T-cell (primary cell): ENCODE data around the gene SCD5. TPM values are rescaled to one million over a fixed set of nuclear protein-coding genes. Genes with fewer than 3 reads are reported as not detected.
"Not testable (repeated sequence)": the region's sequence is repeated elsewhere in the genome, so short reads cannot be mapped to it uniquely, and the experiment has no call there.

Source experiments
- ATAC-seq, 4 experiments: fragments of 200-7000 bp in 3 of 4; fragments of 150-1000 bp in 1 of 4; cut with Tn5 transposase; replicated peaks in 1 of 4; 1 replicate in 3 of 4; 2 replicates in 1 of 4; pipeline ENCODE4 v1.10.0; 2021; ENCODE audit warnings: moderate library complexity in 3 of 4, mild to moderate bottlenecking in 2 of 4, moderate number of reproducible peaks in 1 of 4
- CTCF ChIA-PET, 2 donors: fragments of 300-600 bp; sonication (Branson Sonifier 250); formaldehyde crosslinking; loops; one replicate each; lab custom pipeline; 2022; ENCODE audit warnings: antibody characterized with exemption in 2 of 2; lab: Charles Lee
- POLR2A ChIA-PET, 2 donors: fragments of 300-600 bp; sonication (Branson Sonifier 250); formaldehyde crosslinking; loops; one replicate each; lab custom pipeline; 2022; ENCODE audit warnings: antibody characterized with exemption in 2 of 2; lab: Charles Lee
- DNase-seq, 35 experiments: peaks; one replicate each; pipeline versions ENCODE4 v3.0.0 to v3.0.0-alpha.2; 2013 to 2023
- H3K27ac ChIP-seq: one replicate; pipeline ENCODE4 v1.5.1; 2013; ENCODE audit warnings: low read length
- H3K27me3 ChIP-seq, 2 experiments: replicated peaks in 1 of 2; 1 replicate in 1 of 2; 2 replicates in 1 of 2; pipeline versions ENCODE4 v1.6.1 to v1.7.0; 2013; ENCODE audit warnings: low read length in 1 of 2, mixed read lengths in 1 of 2; ENCODE audit not compliant: control insufficient read depth in 2 of 2, insufficient read depth in 2 of 2; ENCODE audit errors: extremely low read depth in 1 of 2
- H3K36me3 ChIP-seq, 2 donors: 1 replicate in 1 of 2; 2 replicates in 1 of 2; pipeline versions ENCODE4 v1.6.1 to v1.7.0; 2013; ENCODE audit warnings: low read length in 1 of 2; ENCODE audit not compliant: control insufficient read depth in 2 of 2, insufficient read depth in 1 of 2; ENCODE audit errors: extremely low read depth in 1 of 2
- H3K4me1 ChIP-seq, 2 experiments: 1 replicate in 1 of 2; 2 replicates in 1 of 2; pipeline versions ENCODE4 v1.6.1 to v1.7.0; 2013; ENCODE audit warnings: low read length in 2 of 2, mixed read lengths in 1 of 2; ENCODE audit not compliant: insufficient read depth in 2 of 2, control insufficient read depth in 1 of 2; ENCODE audit errors: extremely low read depth in 1 of 2
- H3K4me3 ChIP-seq, 2 donors: 1 replicate in 1 of 2; 2 replicates in 1 of 2; pipeline versions ENCODE4 v1.5.1 to v1.7.0; 2013; ENCODE audit warnings: mild to moderate bottlenecking in 2 of 2, low read length in 1 of 2, moderate library complexity in 1 of 2; ENCODE audit not compliant: control insufficient read depth in 1 of 2; ENCODE audit errors: extremely low read depth in 1 of 2
- H3K9me3 ChIP-seq: 2 replicates; pipeline ENCODE4 v1.7.0; 2013
- H3K27ac Mint-ChIP-seq, 2 donors: one replicate each; pipeline ENCODE4 v1.8.0; 2020 to 2021; ENCODE audit warnings: mild to moderate bottlenecking in 2 of 2, mixed read lengths in 2 of 2
- H3K27me3 Mint-ChIP-seq, 2 donors: one replicate each; pipeline ENCODE4 v1.8.0; 2021 to 2022; ENCODE audit warnings: mixed read lengths in 2 of 2
- H3K36me3 Mint-ChIP-seq: one replicate; pipeline ENCODE4 v1.8.0; 2021; ENCODE audit warnings: mixed read lengths
- H3K4me1 Mint-ChIP-seq, 3 donors: one replicate each; pipeline ENCODE4 v1.8.0; 2020 to 2022; ENCODE audit warnings: mixed read lengths in 3 of 3, mild to moderate bottlenecking in 1 of 3
- H3K4me3 Mint-ChIP-seq, 3 donors: one replicate each; pipeline ENCODE4 v1.8.0; 2020 to 2022; ENCODE audit warnings: mild to moderate bottlenecking in 3 of 3, mixed read lengths in 3 of 3, moderate library complexity in 3 of 3
- H3K9me3 Mint-ChIP-seq, 3 donors: one replicate each; pipeline ENCODE4 v1.8.0; 2020 to 2022; ENCODE audit warnings: mixed read lengths in 3 of 3
- WGBS: methylation state at CpG from one replicate; pipeline ENCODE4 v1.1.5; 2013; ENCODE audit warnings: missing lambda C conversion rate; ENCODE audit not compliant: insufficient coverage; 5-methylcytosine and 5-hydroxymethylcytosine counted together
- total RNA-seq, 35 experiments: library from RNA in 6 of 35; stranded (reverse) in 6 of 35; fragments of 120-200 nt in 1 of 35; gene quantifications; one replicate each; pipeline versions ENCODE4 v1.2.1 to v1.2.4 and lab custom pipeline; 2013 to 2026

Gene SCD5
- total RNA-seq, 5 donors from 2014 or later (not counting 1 experiment from before 2014, with no cell fraction given), result 0.72 to 2.0 (median 1.3) TPM

DNA sequence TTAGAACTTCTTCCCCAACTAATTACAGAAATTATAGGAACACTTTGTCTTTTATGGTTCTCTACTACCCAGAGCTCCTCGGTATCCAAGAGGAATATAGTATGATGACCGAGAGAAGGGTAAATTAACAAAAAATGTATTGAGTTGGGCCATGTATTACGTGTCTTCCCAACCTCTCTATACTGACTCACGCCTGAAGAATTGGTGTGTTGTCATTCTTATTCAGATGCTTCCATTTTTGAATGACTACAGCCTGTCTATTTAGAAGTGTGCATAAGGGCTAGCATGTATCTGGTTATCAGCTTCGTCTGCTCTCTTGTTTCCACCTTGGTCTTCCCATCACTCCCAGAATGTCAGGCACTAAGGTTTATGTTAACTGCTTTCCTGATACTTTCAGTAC, 24.5 kb upstream of the SCD5 start:
- CTCF ChIA-PET, result no interaction called here

DNA sequence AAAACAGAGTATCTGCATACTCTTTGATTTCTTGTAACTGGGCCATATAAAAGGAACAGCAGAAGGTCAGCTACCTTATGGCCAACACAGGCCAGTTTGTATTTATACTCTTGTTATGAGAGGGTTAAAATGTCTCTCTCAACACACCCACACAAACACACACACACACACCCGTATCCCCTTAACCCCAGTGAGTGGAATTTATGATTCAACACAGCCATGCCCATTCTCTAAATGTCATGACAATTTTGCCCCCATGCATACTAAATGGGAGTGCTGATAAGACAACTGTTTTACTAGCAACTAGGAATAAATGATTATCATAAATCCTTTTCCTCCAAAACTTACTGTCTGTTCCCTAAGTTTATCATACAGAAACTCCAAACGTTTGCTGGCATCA, 22.1 kb upstream of the SCD5 start:
- CTCF ChIA-PET, result no interaction called here
- no peaks in the 10 kb centered on the region for H3K4me1 ChIP-seq
- no peak overlapping the region for H3K27ac ChIP-seq
- no peak for DNase-seq
- no peaks in the 10 kb centered on the region for H3K9me3 ChIP-seq
- H3K4me1 Mint-ChIP-seq, result no peaks in the 10 kb centered on the region
- H3K27me3 ChIP-seq, result no peaks in the 10 kb centered on the region
- POLR2A ChIA-PET, result interaction anchor here in 1 of 2 donors (0.6 kb wide), 1 partner anchor 16 kb away, joined by 3 read pairs; no protein-coding TSS in a partner anchor
- no CpG with 5 or more reads among the region's 2 CpGs for WGBS
- no peak overlapping the region for H3K27ac Mint-ChIP-seq
- no peak overlapping the region for H3K4me3 Mint-ChIP-seq
- ATAC-seq, result no peak
- no peaks in the 10 kb centered on the region for H3K9me3 Mint-ChIP-seq
- peaks cover 68% of the 10 kb centered on the region for H3K36me3 Mint-ChIP-seq
- peaks cover 0 to 69% of the 10 kb centered on the region in 2 donors for H3K36me3 ChIP-seq
- H3K27me3 Mint-ChIP-seq, result no peaks in the 10 kb centered on the region
- H3K4me3 ChIP-seq, result no peak overlapping the region

More for the DNA sequence above, 24.5 kb upstream of the SCD5 start:
- Histone ChIP-seq H3K9me3 (no peaks in the 10 kb centered on the region), H3K4me3 (no peak overlapping the region), H3K27ac (no peak overlapping the region), H3K4me1 (no peaks in the 10 kb centered on the region), H3K27me3 (no peaks in the 10 kb centered on the region), H3K36me3 (peaks cover 3 to 83% of the 10 kb centered on the region in 2 donors)
- H3K9me3 Mint-ChIP-seq, result no peaks in the 10 kb centered on the region
- POLR2A ChIA-PET, result no interaction called here
- H3K4me3 Mint-ChIP-seq, result no peak overlapping the region
- no peaks in the 10 kb centered on the region for H3K27me3 Mint-ChIP-seq
- DNase-seq (no peak), ATAC-seq (no peak)
- no peaks in the 10 kb centered on the region for H3K4me1 Mint-ChIP-seq
- no CpG with 5 or more reads among the region's 5 CpGs for WGBS
- no peak overlapping the region for H3K27ac Mint-ChIP-seq
- peaks cover 68% of the 10 kb centered on the region for H3K36me3 Mint-ChIP-seq

DNA sequence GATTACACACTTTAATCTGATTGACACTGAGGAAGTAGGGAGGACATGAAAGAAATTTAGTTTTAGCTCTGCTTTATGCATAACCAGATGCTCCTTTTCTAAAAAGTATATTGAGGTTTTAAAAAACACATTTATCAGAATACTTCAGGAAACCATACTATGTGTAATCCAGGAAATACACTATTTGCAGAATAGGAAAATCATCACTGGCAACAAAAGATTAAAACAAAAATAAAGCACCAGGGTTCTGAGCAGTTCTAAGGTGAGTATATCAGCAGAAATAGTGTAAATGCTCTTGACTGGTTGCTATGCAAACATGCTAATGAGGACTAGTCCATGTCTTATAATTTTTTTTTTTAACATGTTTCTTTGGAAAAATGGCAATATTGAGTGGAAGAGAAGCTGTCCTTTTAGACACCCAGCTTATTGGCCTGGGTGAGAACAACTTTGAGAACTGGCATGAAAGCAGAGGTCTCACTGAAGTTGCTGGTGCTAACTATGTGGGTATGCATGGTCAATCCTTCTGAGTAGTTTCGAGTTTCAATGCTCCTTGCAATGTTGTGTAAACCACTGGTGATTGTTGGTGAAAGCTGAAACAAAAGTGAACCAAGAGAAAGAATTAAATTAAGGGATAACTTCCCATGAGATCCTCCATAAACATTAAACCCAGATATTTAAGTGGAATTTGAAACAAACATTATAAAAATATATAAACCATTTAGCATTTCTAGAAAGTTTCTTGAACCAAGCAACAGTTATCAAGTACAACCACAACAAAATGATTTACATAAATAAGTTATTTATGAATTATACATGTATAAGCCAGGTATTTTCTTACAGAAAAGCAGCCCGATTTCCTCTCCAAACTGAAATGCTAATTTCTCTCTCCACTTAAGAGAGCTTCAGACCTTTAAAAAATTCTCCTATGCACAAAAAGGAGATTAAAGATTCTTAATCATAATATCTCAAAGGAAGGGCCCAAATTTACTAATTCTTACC, 20.4 kb upstream of the SCD5 start:
- no peak overlapping the region for H3K4me3 Mint-ChIP-seq
- ChIA-PET CTCF (interaction anchor here in 1 of 2 donors (0.5 to 0.6 kb wide), 2 partner anchors 356 to 1766 kb away, joined by 3 read pairs; no protein-coding TSS in a partner anchor), POLR2A (no interaction called here)
- no peaks in the 10 kb centered on the region for H3K9me3 Mint-ChIP-seq
- no peaks in the 10 kb centered on the region for H3K9me3 ChIP-seq
- no peaks in the 10 kb centered on the region for H3K27me3 Mint-ChIP-seq
- DNase-seq (no peak), ATAC-seq (no peak)
- H3K4me1 Mint-ChIP-seq, result peaks cover 0 to under 1% (median 0%) of the 10 kb centered on the region in 3 donors
- H3K36me3 Mint-ChIP-seq, result peaks cover 56% of the 10 kb centered on the region
- H3K27ac Mint-ChIP-seq, result peak overlapping the region; percentile 29 to 36
- peaks cover 0 to 51% of the 10 kb centered on the region in 2 donors for H3K36me3 ChIP-seq
- no CpG with 5 or more reads among the region's 2 CpGs for WGBS
- no peaks in the 10 kb centered on the region for H3K27me3 ChIP-seq
- H3K4me3 ChIP-seq, result no peak overlapping the region
- H3K27ac ChIP-seq, result no peak overlapping the region
- no peaks in the 10 kb centered on the region for H3K4me1 ChIP-seq

DNA sequence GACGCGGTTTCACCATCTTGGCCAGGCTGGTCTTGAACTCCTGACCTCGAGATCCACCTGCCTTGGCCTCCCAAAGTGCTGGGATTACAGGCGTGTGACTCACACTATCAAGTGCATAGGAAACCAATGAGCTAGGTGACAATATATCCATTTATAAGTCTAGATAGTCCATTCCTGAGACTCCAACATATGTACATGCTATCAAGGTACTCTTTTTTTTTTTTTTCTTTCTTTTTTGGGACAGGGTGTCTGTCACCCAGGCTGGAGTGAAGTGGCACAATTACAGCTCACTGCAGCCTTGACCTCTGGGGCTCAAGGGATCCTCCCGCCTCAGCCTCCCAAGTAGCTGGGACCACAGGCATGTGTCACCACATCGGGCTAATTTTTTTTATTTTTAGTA, 18.3 kb upstream of the SCD5 start:
- not testable (repeated sequence) for H3K27ac ChIP-seq, H3K4me1 ChIP-seq, H3K27ac Mint-ChIP-seq, H3K4me3 Mint-ChIP-seq, ATAC-seq, H3K4me3 ChIP-seq, H3K27me3 Mint-ChIP-seq, H3K9me3 ChIP-seq, H3K27me3 ChIP-seq, H3K4me1 Mint-ChIP-seq, H3K9me3 Mint-ChIP-seq, DNase-seq
- ChIA-PET CTCF (interaction anchor here in 1 of 2 donors (0.6 kb wide), 1 partner anchor 354 kb away, joined by 4 read pairs; no protein-coding TSS in a partner anchor), POLR2A (interaction anchor here in 1 of 2 donors (0.7 kb wide), 1 partner anchor 33 kb away, joined by 3 read pairs; no protein-coding TSS in a partner anchor)
- H3K36me3 ChIP-seq, result peaks cover 0 to 33% of the 10 kb centered on the region in 2 donors
- WGBS, result 100% methylated on average over 4 of the region's 6 CpGs
- H3K36me3 Mint-ChIP-seq, result peaks cover 41% of the 10 kb centered on the region

DNA sequence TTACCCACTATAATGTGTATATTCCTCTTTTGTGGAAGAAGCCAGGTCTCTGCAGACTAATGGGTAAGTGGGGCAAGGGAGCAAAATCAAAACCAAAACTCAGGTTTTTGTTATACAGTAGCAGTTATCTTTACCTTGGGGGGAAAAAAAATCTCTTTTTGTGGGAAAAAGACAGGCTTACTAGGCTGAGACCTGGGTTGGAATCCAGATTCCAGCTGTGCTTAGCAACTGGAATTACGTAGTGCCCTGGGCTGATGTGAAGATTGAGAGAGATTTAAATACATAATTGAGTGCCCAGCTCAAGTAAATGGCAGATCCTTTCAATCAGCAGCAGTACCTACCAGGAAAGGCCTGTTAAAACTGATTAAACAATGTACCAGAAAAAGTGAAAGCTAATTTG, 15.4 kb upstream of the SCD5 start:
- H3K4me3 Mint-ChIP-seq, result no peak overlapping the region
- H3K9me3 Mint-ChIP-seq, result no peaks in the 10 kb centered on the region
- no peaks in the 10 kb centered on the region for H3K9me3 ChIP-seq
- H3K27ac Mint-ChIP-seq, result peak overlapping the region in 1 of 2 donors; percentile 43
- peaks cover 0 to 14% of the 10 kb centered on the region in 2 donors for H3K36me3 ChIP-seq
- H3K4me1 ChIP-seq, result no peaks in the 10 kb centered on the region
- H3K27me3 Mint-ChIP-seq, result no peaks in the 10 kb centered on the region
- H3K27ac ChIP-seq, result no peak overlapping the region
- ATAC-seq, result no peak
- H3K36me3 Mint-ChIP-seq, result peaks cover 20% of the 10 kb centered on the region
- CTCF ChIA-PET, result interaction anchor here in 1 of 2 donors (0.6 kb wide), 1 partner anchor 289 kb away, joined by 3 read pairs; no protein-coding TSS in a partner anchor
- no peaks in the 10 kb centered on the region for H3K27me3 ChIP-seq
- POLR2A ChIA-PET, result no interaction called here
- no peak for DNase-seq
- H3K4me3 ChIP-seq, result no peak overlapping the region
- peaks cover 5 to 7% (median 6%) of the 10 kb centered on the region in 3 donors for H3K4me1 Mint-ChIP-seq
- WGBS, result 80% methylated on average over 1 of the region's 1 CpG

DNA sequence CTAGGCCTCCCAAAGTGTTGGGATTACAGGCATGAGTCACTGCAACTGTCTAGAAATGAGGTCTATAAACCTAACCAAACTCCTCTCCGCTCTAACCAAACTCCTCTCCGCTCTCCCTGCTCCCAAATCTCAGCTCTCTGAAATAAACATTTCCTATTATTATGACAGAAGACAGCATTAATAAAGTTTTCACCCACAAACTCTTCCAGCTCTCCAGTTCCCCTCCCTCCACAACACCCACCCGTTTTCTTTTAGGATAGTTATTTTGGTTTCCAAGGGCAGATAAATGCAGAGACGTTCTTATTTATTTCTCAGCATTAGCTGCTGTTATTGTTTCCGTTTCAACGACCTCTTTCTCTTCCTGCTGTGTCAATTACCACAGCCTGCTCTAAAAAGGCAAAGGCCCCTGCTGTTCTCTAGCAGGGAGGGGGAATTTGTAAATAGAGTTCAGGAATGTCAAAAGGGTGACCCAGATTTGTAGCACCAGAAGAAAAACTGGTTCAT, 13.3 kb upstream of the SCD5 start:
- POLR2A ChIA-PET, result no interaction called here
- Histone ChIP-seq H3K4me1 (no peaks in the 10 kb centered on the region), H3K36me3 (peaks cover 0 to under 1% of the 10 kb centered on the region in 2 donors), H3K27me3 (no peaks in the 10 kb centered on the region), H3K4me3 (no peak overlapping the region), H3K27ac (no peak overlapping the region), H3K9me3 (no peaks in the 10 kb centered on the region)
- Mint-ChIP-seq H3K27ac (no peak overlapping the region), H3K4me1 (peaks cover 5 to 7% (median 6%) of the 10 kb centered on the region in 3 donors), H3K9me3 (no peaks in the 10 kb centered on the region), H3K4me3 (no peak overlapping the region), H3K36me3 (peaks cover 2% of the 10 kb centered on the region), H3K27me3 (no peaks in the 10 kb centered on the region)
- no peak for ATAC-seq
- DNase-seq, result no peak
- CTCF ChIA-PET, result no interaction called here
- WGBS, result no CpG with 5 or more reads among the region's 6 CpGs
